CD4-positive, alpha-beta T cell (primary cell): ENCODE results near the gene HK1. TPM values are rescaled to one million over a fixed set of nuclear protein-coding genes. Genes with fewer than 3 reads are reported as not detected.

Source experiments
- ATAC-seq: fragments of 200-7000 bp; cut with Tn5 transposase; one replicate; pipeline ENCODE4 v1.10.0; 2022; ENCODE audit warnings: mild to moderate bottlenecking; ENCODE audit not compliant: poor library complexity
- CTCF ChIA-PET: fragments of 350-600 bp; sonication (Branson Sonifier 250); formaldehyde crosslinking; loops from one replicate; lab custom pipeline; 2021; ENCODE audit warnings: antibody characterized with exemption, inconsistent platforms; lab: Charles Lee
- POLR2A ChIA-PET: fragments of 350-600 bp; sonication (Branson Sonifier 250); formaldehyde crosslinking; loops from one replicate; lab custom pipeline; 2021; ENCODE audit warnings: antibody characterized with exemption, inconsistent platforms; lab: Charles Lee
- DNase-seq, 14 experiments: peaks; one replicate each; pipeline ENCODE4 v3.0.0-alpha.2; 2013 to 2020; ENCODE audit warnings: mixed read lengths in 2 of 14
- H3K27ac ChIP-seq, 2 donors: one replicate each; pipeline versions ENCODE4 v1.5.1 to v1.7.0; 2013; ENCODE audit warnings: low read length in 2 of 2, low read depth in 1 of 2, mild to moderate bottlenecking in 1 of 2
- H3K27me3 ChIP-seq, 2 experiments: 1 replicate in 1 of 2; 2 replicates in 1 of 2; pipeline versions ENCODE4 v1.6.1 to v1.7.0; 2013; ENCODE audit warnings: low read length in 2 of 2, control low read depth in 1 of 2, mild to moderate bottlenecking in 1 of 2, moderate library complexity in 1 of 2; ENCODE audit not compliant: insufficient read depth in 2 of 2, control insufficient read depth in 1 of 2
- H3K36me3 ChIP-seq: one replicate; pipeline ENCODE4 v1.6.1; 2013; ENCODE audit warnings: low read length, control low read depth; ENCODE audit not compliant: insufficient read depth
- H3K4me1 ChIP-seq: one replicate; pipeline ENCODE4 v1.6.1; 2013; ENCODE audit warnings: low read length, control low read depth; ENCODE audit not compliant: insufficient read depth
- H3K4me3 ChIP-seq: one replicate; pipeline ENCODE4 v1.5.1; 2013; ENCODE audit warnings: mild to moderate bottlenecking, low read length, moderate library complexity
- H3K9me3 ChIP-seq, 2 experiments: 1 replicate in 1 of 2; 2 replicates in 1 of 2; pipeline versions ENCODE4 v1.6.1 to v1.7.0; 2013; ENCODE audit warnings: low read length in 2 of 2, mild to moderate bottlenecking in 2 of 2, control low read depth in 1 of 2, moderate library complexity in 1 of 2; ENCODE audit not compliant: control insufficient read depth in 1 of 2, insufficient read depth in 1 of 2
- H3K27ac Mint-ChIP-seq: one replicate; pipeline ENCODE4 v1.8.0; 2020; ENCODE audit warnings: mixed read lengths
- H3K27me3 Mint-ChIP-seq: one replicate; pipeline ENCODE4 v1.8.0; 2021; ENCODE audit warnings: mixed read lengths
- H3K36me3 Mint-ChIP-seq: one replicate; pipeline ENCODE4 v1.8.0; 2021; ENCODE audit warnings: low read depth, mixed read lengths
- H3K4me1 Mint-ChIP-seq: one replicate; pipeline ENCODE4 v1.8.0; 2021; ENCODE audit warnings: low read depth, mixed read lengths
- H3K4me3 Mint-ChIP-seq: one replicate; pipeline ENCODE4 v1.8.0; 2020; ENCODE audit warnings: mild to moderate bottlenecking, mixed read lengths
- H3K9me3 Mint-ChIP-seq: one replicate; pipeline ENCODE4 v1.8.0; 2020; ENCODE audit warnings: mixed read lengths
- CTCF ChIP-seq: fragments of 200-600 bp; IDR thresholded peaks from one replicate; pipeline ENCODE4 v1.8.0; 2022; ENCODE audit warnings: antibody characterized with exemption, mild to moderate bottlenecking
- intact Hi-C, 2 experiments: fragments of 100-400 bp; cut with DNase I in 1 of 2; cut with micrococcal nuclease in 1 of 2; formaldehyde crosslinking; loops; one replicate each; pipeline versions ENCODE4 v1.15.1 to v1.9.0; 2023 to 2025; cut with DNase I, micrococcal nuclease
- total RNA-seq, 174 experiments: library from RNA in 2 of 174; stranded (reverse) in 2 of 174; gene quantifications; one replicate each; pipeline ENCODE4 v1.2.3 and lab custom pipeline; 2021 to 2026

The HK1 gene
- total RNA-seq, 2 experiments from 2014 or later, result 45.6 to 48.1 TPM

- Histone ChIP-seq H3K36me3 (peaks cover 13% of the 10 kb centered on the region), H3K27ac (no peak overlapping the region), H3K4me1 (peaks cover 75% of the 10 kb centered on the region), H3K4me3 (no peak overlapping the region), H3K27me3 (no peaks in the 10 kb centered on the region), H3K9me3 (no peaks in the 10 kb centered on the region)
- POLR2A ChIA-PET, result interaction anchor here (1.0 to 1.2 kb wide), 3 partner anchors 10 to 18 kb away, joined by 3 to 6 read pairs (median 4); no protein-coding TSS in a partner anchor
- H3K36me3 Mint-ChIP-seq, result peaks cover 13% of the 10 kb centered on the region
- H3K4me3 Mint-ChIP-seq, result no peak overlapping the region
- CTCF ChIA-PET, result no interaction called here
- peak overlapping the region; percentile 76 for H3K27ac Mint-ChIP-seq
- DNase-seq (peak in 2 of 14 experiments; percentile 58 to 61), ATAC-seq (no peak)
- peaks cover 72% of the 10 kb centered on the region for H3K4me1 Mint-ChIP-seq
- no peaks in the 10 kb centered on the region for H3K9me3 Mint-ChIP-seq
- intact Hi-C loops, result no loop called here
- H3K27me3 Mint-ChIP-seq, result no peaks in the 10 kb centered on the region
- TF ChIP-seq CTCF, result no peak
Measured at GRCh38 chr10:69337296-69338132, 59.2 kb downstream of the HK1 start.

GRCh38 chr10:69338133-69338456 lies 59.8 kb downstream of the HK1 start:
- Histone ChIP-seq H3K27ac (no peak overlapping the region), H3K27me3 (no peaks in the 10 kb centered on the region), H3K9me3 (no peaks in the 10 kb centered on the region), H3K4me1 (peaks cover 73% of the 10 kb centered on the region), H3K36me3 (peaks cover 9% of the 10 kb centered on the region), H3K4me3 (no peak overlapping the region)
- ATAC-seq (no peak), DNase-seq (no peak)
- Mint-ChIP-seq H3K36me3 (peaks cover 13% of the 10 kb centered on the region), H3K27ac (peak overlapping the region; percentile 76), H3K9me3 (no peaks in the 10 kb centered on the region), H3K4me1 (peaks cover 72% of the 10 kb centered on the region), H3K4me3 (no peak overlapping the region), H3K27me3 (no peaks in the 10 kb centered on the region)
- TF ChIP-seq CTCF, result no peak
- intact Hi-C loops, result no loop called here
- POLR2A ChIA-PET, result no interaction called here
- CTCF ChIA-PET, result no interaction called here

GRCh38 chr10:69338547-69339450 lies 60.5 kb downstream of the HK1 start:
- H3K36me3 Mint-ChIP-seq, result peaks cover 18% of the 10 kb centered on the region
- intact Hi-C loops, result no loop called here
- POLR2A ChIA-PET, result interaction anchor here (1.6 kb wide), 2 partner anchors 11 to 15 kb away, joined by 5 to 7 read pairs; no protein-coding TSS in a partner anchor
- peaks cover 75% of the 10 kb centered on the region for H3K4me1 Mint-ChIP-seq
- ATAC-seq (no peak), DNase-seq (no peak)
- no peaks in the 10 kb centered on the region for H3K27me3 ChIP-seq
- peaks cover 9% of the 10 kb centered on the region for H3K36me3 ChIP-seq
- CTCF ChIA-PET, result interaction anchor here (1.5 kb wide), 1 partner anchor 15 kb away, joined by 4 read pairs; no protein-coding TSS in a partner anchor
- no peak overlapping the region for H3K27ac ChIP-seq
- H3K4me3 ChIP-seq, result no peak overlapping the region
- H3K9me3 ChIP-seq, result no peaks in the 10 kb centered on the region
- no peak overlapping the region for H3K4me3 Mint-ChIP-seq
- no peaks in the 10 kb centered on the region for H3K27me3 Mint-ChIP-seq
- no peak for TF ChIP-seq CTCF
- peak overlapping the region; percentile 65 for H3K27ac Mint-ChIP-seq
- peaks cover 73% of the 10 kb centered on the region for H3K4me1 ChIP-seq
- H3K9me3 Mint-ChIP-seq, result no peaks in the 10 kb centered on the region
